Hepatocyte (in vitro differentiated cells): ENCODE data around the gene ACCSL. TPM values are rescaled to one million over a fixed set of nuclear protein-coding genes. Genes with fewer than 3 reads are reported as not detected.

Source experiments
- DNase-seq: peaks from one replicate; pipeline ENCODE4 v3.0.0-alpha.2; 2016; ENCODE audit warnings: low spot score
- H2AFZ ChIP-seq: fragments of 200-600 bp; sonication (generic); 2 replicates; pipeline ENCODE4 v1.6.0; 2016; ENCODE audit warnings: antibody characterized with exemption, mild to moderate bottlenecking
- H3K27ac ChIP-seq: fragments of 200-600 bp; sonication (generic); 2 replicates; pipeline ENCODE4 v1.5.1; 2016; ENCODE audit warnings: mild to moderate bottlenecking
- H3K27me3 ChIP-seq: fragments of 200-600 bp; sonication (generic); 2 replicates; pipeline ENCODE4 v1.6.1; 2016
- H3K36me3 ChIP-seq: fragments of 200-600 bp; sonication (generic); replicated peaks from 2 replicates; pipeline ENCODE4 v1.5.1; 2016; ENCODE audit warnings: low read depth; ENCODE audit not compliant: insufficient read depth
- H3K4me1 ChIP-seq: fragments of 200-600 bp; sonication (generic); 2 replicates; pipeline ENCODE4 v1.5.1; 2016; ENCODE audit warnings: mild to moderate bottlenecking, moderate library complexity; ENCODE audit not compliant: insufficient read depth
- H3K4me2 ChIP-seq: fragments of 200-600 bp; sonication (generic); 2 replicates; pipeline ENCODE4 v1.6.0; 2016
- H3K4me3 ChIP-seq: fragments of 200-600 bp; sonication (generic); 2 replicates; pipeline ENCODE4 v1.5.1; 2016; ENCODE audit warnings: mild to moderate bottlenecking
- H3K79me2 ChIP-seq: fragments of 200-600 bp; sonication (generic); 2 replicates; pipeline ENCODE4 v1.6.0; 2017; ENCODE audit warnings: mild to moderate bottlenecking
- H3K9me2 ChIP-seq: fragments of 200-600 bp; sonication (generic); replicated peaks from 2 replicates; pipeline ENCODE4 v1.6.0; 2017; ENCODE audit warnings: mild to moderate bottlenecking; ENCODE audit not compliant: insufficient read depth
- H3K9me3 ChIP-seq: fragments of 200-600 bp; sonication (generic); 2 replicates; pipeline ENCODE4 v1.5.1; 2016; ENCODE audit warnings: low read depth, mild to moderate bottlenecking
- H4K20me1 ChIP-seq: fragments of 200-600 bp; sonication (generic); 2 replicates; pipeline ENCODE4 v1.6.0; 2016; ENCODE audit warnings: mild to moderate bottlenecking; ENCODE audit not compliant: insufficient read depth, poor library complexity, severe bottlenecking
- EZH2 ChIP-seq: fragments of 200-600 bp; sonication (generic); IDR thresholded peaks from 2 replicates; pipeline ENCODE4 v1.6.1; 2016; ENCODE audit warnings: antibody characterized with exemption, mild to moderate bottlenecking, borderline replicate concordance
- EZH2phosphoT487 ChIP-seq: fragments of 200-600 bp; sonication (generic); IDR thresholded peaks from one replicate; pipeline ENCODE4 v1.6.1; 2018; ENCODE audit warnings: antibody characterized with exemption, mild to moderate bottlenecking, low read depth, moderate library complexity; ENCODE audit not compliant: unreplicated experiment, severe bottlenecking
- WGBS: methylation state at CpG from one replicate; pipeline ENCODE4 v1.1.6; 2016; ENCODE audit warnings: low lambda C conversion rate; ENCODE audit errors: missing lambda C conversion rate; 5-methylcytosine and 5-hydroxymethylcytosine counted together
- polyA plus RNA-seq: library from polyadenylated mRNA; unstranded; fragments of >200 nt; fragmentation: Nextera tagmentation; extraction: Ambion mirVana; gene quantifications from 2 replicates; pipeline ENCODE4 v1.2.1, GENCODE V29; 2016
- total RNA-seq: library from RNA; depleted of rRNA; stranded (reverse); fragments of >200 nt; gene quantifications from 2 replicates; pipeline ENCODE4 v1.2.3, GENCODE V29; 2014
- TF ChIP-seq, protein P1 (sequence below): fragments of 200-600 bp; sonication (generic); IDR thresholded peaks from 2 replicates; pipeline ENCODE4 v1.5.1; 2016; ENCODE audit warnings: antibody characterized with exemption, mild to moderate bottlenecking; ENCODE audit not compliant: poor library complexity

The ACCSL gene
- total and polyA plus RNA-seq, 2 experiments from 2014 or later: not detected

DNA sequence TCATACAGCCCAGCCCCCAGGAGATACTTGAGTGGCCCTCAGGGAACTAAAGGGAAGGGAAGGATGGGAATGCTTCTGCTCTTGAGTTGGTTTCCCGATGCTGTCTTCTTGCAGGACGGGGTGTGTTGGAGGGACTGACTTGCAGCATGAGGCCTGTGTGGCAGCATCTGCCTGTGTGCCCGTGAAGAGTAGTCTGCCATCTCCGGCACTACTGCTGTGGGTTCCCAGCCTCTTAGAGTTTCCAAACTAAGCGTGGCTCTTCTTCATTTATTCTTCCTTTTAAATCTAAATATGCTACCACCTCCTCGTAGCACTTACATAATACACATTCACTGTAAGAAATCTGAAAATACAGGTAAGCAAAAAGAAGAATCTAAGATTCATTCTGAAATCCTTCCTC lies 60.5 kb downstream of the ACCSL start:
- H3K27ac ChIP-seq: no peak overlapping the region
- H3K4me3 ChIP-seq: no peak overlapping the region
- WGBS: 95% methylated on average over 6 of the region's 6 CpGs
- TF ChIP-seq EZH2phosphoT487 (no peak), EZH2 (no peak)
- TF ChIP-seq, protein P1, sequence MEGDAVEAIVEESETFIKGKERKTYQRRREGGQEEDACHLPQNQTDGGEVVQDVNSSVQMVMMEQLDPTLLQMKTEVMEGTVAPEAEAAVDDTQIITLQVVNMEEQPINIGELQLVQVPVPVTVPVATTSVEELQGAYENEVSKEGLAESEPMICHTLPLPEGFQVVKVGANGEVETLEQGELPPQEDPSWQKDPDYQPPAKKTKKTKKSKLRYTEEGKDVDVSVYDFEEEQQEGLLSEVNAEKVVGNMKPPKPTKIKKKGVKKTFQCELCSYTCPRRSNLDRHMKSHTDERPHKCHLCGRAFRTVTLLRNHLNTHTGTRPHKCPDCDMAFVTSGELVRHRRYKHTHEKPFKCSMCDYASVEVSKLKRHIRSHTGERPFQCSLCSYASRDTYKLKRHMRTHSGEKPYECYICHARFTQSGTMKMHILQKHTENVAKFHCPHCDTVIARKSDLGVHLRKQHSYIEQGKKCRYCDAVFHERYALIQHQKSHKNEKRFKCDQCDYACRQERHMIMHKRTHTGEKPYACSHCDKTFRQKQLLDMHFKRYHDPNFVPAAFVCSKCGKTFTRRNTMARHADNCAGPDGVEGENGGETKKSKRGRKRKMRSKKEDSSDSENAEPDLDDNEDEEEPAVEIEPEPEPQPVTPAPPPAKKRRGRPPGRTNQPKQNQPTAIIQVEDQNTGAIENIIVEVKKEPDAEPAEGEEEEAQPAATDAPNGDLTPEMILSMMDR: no peak
- no peaks in the 10 kb centered on the region for H3K27me3 ChIP-seq
- H3K9me2 ChIP-seq: no peaks in the 10 kb centered on the region
- no peak overlapping the region for H3K4me2 ChIP-seq
- no peak overlapping the region for H2AFZ ChIP-seq
- no peaks in the 10 kb centered on the region for H4K20me1 ChIP-seq
- DNase-seq: no peak
- H3K4me1 ChIP-seq: peaks cover 12% of the 10 kb centered on the region
- peaks cover 15% of the 10 kb centered on the region for H3K79me2 ChIP-seq
- no peaks in the 10 kb centered on the region for H3K9me3 ChIP-seq
- H3K36me3 ChIP-seq: no peaks in the 10 kb centered on the region

Other genes with a start within 250 kb of the ACCSL start
- gene ALKBH3, start 167.2 kb upstream of the ACCSL start, total RNA-seq: 22.0 and 27.2 TPM in 2 replicates
- gene ALKBH3, start 167.2 kb upstream of the ACCSL start, polyA plus RNA-seq: 18.2 and 23.8 TPM in 2 replicates
- gene C11orf96, start 105.3 kb upstream of the ACCSL start, total RNA-seq: 23.2 and 30.7 TPM in 2 replicates
- gene C11orf96, start 105.3 kb upstream of the ACCSL start, polyA plus RNA-seq: 9.3 and 13.3 TPM in 2 replicates
- gene ACCS, start 18.3 kb downstream of the ACCSL start, total RNA-seq: 5.9 and 9.9 TPM in 2 replicates
- 21.4 and 23.1 TPM in 2 replicates for gene ACCS, start 18.3 kb downstream of the ACCSL start, polyA plus RNA-seq
- 95.8 and 107 TPM in 2 replicates for gene EXT2, start 47.7 kb downstream of the ACCSL start, total RNA-seq
- gene EXT2, start 47.7 kb downstream of the ACCSL start, polyA plus RNA-seq: 71.5 and 80.6 TPM in 2 replicates